Prostate gland (tissue), 2 donors: ENCODE measurements around the gene SLC25A2. TPM values are rescaled to one million over a fixed set of nuclear protein-coding genes. Genes with fewer than 3 reads are reported as not detected.
A peak's percentile ranks its signal among the peaks of the same experiment; 100 is the strongest.
"Not testable (repeated sequence)": the region's sequence is repeated elsewhere in the genome, so short reads cannot be mapped to it uniquely, and the experiment has no call there.

Source experiments
- DNase-seq: peaks from one replicate; pipeline ENCODE4 v3.0.0-alpha.2; 2019; ENCODE audit warnings: low spot score
- H3K27ac ChIP-seq, 2 donors: fragments of 200-600 bp; sonication (generic); 2 replicates each; pipeline ENCODE4 v1.5.1; 2017 to 2019
- H3K27me3 ChIP-seq: fragments of 200-600 bp; sonication (generic); replicated peaks from 2 replicates; pipeline ENCODE4 v1.5.1; 2019; ENCODE audit not compliant: insufficient read depth
- H3K36me3 ChIP-seq, 2 donors: fragments of 200-600 bp; sonication (generic); 1 replicate in 1 of 2; 2 replicates in 1 of 2; pipeline versions ENCODE4 v1.5.1 to v1.8.1; 2017 to 2019
- H3K4me1 ChIP-seq: fragments of 200-600 bp; sonication (generic); replicated peaks from 2 replicates; pipeline ENCODE4 v1.5.1; 2019
- H3K4me3 ChIP-seq, 2 donors: fragments of 200-600 bp; sonication (generic); 2 replicates each; pipeline ENCODE4 v1.5.1; 2017 to 2019
- H3K9me3 ChIP-seq: fragments of 200-600 bp; sonication (generic); 2 replicates; pipeline ENCODE4 v1.5.1; 2017
- POLR2A ChIP-seq: fragments of 450-650 bp; IDR thresholded peaks from one replicate; pipeline ENCODE4 v1.6.1; 2016; ENCODE audit warnings: antibody characterized with exemption, mild to moderate bottlenecking
- POLR2AphosphoS5 ChIP-seq: sonication (generic); formaldehyde crosslinking; IDR thresholded peaks from one replicate; pipeline ENCODE4 v1.6.1; 2017; ENCODE audit warnings: antibody characterized with exemption
- WGBS: methylation state at CpG from one replicate; pipeline ENCODE4 v1.1.5; 2018; 5-methylcytosine and 5-hydroxymethylcytosine counted together
- intact Hi-C: fragments of 100-400 bp; cut with DNase I; formaldehyde crosslinking; loops from one replicate; pipeline ENCODE4 v1.14.2; 2022
- total RNA-seq, 2 donors: library from RNA; depleted of rRNA; stranded (reverse); fragments of >200 nt; gene quantifications; one replicate each; pipeline ENCODE4 v1.1.0, GENCODE V29; 2016
- TF ChIP-seq, protein P1 (sequence below), 4 experiments: fragments of 200-600 bp in 2 of 4; fragments of 450-650 bp in 2 of 4; sonication (generic) in 2 of 4; IDR thresholded peaks; 1 replicate in 3 of 4; 2 replicates in 1 of 4; pipeline ENCODE4 v1.5.1; 2016 to 2019; ENCODE audit warnings: antibody characterized with exemption in 4 of 4, mild to moderate bottlenecking in 2 of 4, moderate library complexity in 2 of 4

Gene SLC25A2
- total RNA-seq, 2 donors from 2014 or later, result 0.23 to 4.4 TPM

DNA sequence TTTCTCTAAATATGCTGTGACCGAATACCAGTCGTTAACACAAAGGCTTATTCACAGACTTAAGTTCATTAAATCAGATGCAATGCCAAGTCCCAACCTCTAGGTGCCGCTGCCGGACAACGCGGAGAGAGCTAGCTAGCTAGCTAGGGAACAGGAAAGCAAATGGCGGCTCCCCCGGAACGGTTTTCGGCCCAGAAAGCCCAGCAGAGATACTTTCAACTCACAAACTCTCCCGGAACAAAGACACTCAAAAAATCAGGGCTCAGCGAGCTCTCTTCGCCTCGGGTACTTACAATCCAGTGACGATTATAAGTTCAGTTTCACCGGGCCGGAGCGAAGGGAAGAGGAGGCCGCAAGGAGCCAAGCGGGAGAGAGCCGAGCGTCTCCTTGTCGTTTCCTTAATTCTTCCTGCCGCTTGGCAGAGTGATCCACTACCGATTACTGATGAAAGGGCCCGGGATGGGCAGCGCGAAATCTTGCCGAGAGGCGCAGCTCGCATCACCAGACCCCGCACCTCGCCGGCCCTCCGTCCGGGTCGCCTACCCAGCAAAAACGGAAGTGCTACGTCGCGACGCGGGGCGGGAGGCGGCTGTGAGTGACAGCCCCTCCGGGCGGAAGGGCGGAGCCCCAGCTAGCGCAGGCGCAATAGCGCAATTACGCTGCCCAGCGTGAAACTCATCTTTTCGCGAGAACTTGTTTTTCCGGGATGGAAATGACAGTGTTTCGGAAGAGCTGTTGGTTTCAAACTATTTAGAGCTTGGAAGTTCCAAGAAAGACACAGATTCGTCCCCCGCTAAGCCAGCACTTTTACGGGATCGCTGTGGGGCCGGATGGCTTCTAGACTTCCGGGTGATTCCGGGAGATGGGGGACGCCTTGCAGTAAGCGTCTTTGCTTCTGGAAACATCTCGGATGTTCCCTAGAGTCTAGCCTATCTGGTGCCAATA, 16.6 kb upstream of the SLC25A2 start, which contains the start of gene TAF7:
TAF7 (minus strand) TSS at position 560 of the 945 bp plus-strand sequence. CDS start 740 bp downstream, outside the sequence.
- Histone ChIP-seq H3K27ac (peak within 1 kb of the TSS; percentile 94 to 96), H3K4me1 (no peaks in the 10 kb centered on the region), H3K36me3 (no peaks in the 10 kb centered on the region), H3K4me3 (peak within 1 kb of the TSS; percentile 50 to 77), H3K27me3 (no peaks in the 10 kb centered on the region), H3K9me3 (peaks cover 12% of the 10 kb centered on the region)
- TF ChIP-seq, protein P1, sequence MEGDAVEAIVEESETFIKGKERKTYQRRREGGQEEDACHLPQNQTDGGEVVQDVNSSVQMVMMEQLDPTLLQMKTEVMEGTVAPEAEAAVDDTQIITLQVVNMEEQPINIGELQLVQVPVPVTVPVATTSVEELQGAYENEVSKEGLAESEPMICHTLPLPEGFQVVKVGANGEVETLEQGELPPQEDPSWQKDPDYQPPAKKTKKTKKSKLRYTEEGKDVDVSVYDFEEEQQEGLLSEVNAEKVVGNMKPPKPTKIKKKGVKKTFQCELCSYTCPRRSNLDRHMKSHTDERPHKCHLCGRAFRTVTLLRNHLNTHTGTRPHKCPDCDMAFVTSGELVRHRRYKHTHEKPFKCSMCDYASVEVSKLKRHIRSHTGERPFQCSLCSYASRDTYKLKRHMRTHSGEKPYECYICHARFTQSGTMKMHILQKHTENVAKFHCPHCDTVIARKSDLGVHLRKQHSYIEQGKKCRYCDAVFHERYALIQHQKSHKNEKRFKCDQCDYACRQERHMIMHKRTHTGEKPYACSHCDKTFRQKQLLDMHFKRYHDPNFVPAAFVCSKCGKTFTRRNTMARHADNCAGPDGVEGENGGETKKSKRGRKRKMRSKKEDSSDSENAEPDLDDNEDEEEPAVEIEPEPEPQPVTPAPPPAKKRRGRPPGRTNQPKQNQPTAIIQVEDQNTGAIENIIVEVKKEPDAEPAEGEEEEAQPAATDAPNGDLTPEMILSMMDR (IDR thresholded peaks at IDR 0.05), result peak; percentile 55 to 78 (median 76)
- peak; percentile 92 for TF ChIP-seq POLR2AphosphoS5
- peak; percentile 77 for TF ChIP-seq POLR2A
- DNase-seq, result peak; percentile 80
- intact Hi-C loops, result loop anchor here (5.0 kb wide), 1 partner anchor 242 kb away; no protein-coding TSS in a partner anchor
- WGBS, result 2% methylated on average over 62 of the region's 67 CpGs

DNA sequence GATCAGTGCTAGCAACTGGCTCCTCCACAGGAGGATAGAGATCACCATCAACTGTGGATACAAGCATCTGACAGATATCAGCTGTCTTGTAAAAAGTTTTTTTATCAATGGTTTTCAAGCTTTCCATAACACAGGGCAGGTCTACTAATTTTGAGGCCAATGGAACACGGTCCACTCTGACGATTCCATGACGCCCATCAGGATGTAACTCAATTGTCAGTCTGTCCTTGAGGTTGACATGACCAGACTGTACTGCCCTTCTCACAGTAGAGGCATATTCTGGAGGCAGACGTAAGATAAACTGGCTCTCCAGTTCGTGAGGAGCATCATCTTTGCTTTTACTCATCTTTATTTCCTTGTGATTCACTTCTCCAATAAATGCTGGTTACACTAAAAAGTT, 15.8 kb upstream of the SLC25A2 start:
- DNase-seq, result no peak
- Histone ChIP-seq H3K27ac (no peak overlapping the region), H3K4me3 (peak overlapping the region; percentile 50 to 77), H3K36me3 (no peaks in the 10 kb centered on the region), H3K27me3 (no peaks in the 10 kb centered on the region), H3K4me1 (no peaks in the 10 kb centered on the region), H3K9me3 (peaks cover 12% of the 10 kb centered on the region)
- no peak for TF ChIP-seq POLR2AphosphoS5
- no peak for TF ChIP-seq POLR2A
- TF ChIP-seq, protein P1 (IDR thresholded peaks at IDR 0.05), result no peak
- WGBS, result 70% methylated on average over 5 of the region's 5 CpGs
- intact Hi-C loops, result loop anchor here (5.0 kb wide), 1 partner anchor 243 kb away; no protein-coding TSS in a partner anchor

DNA sequence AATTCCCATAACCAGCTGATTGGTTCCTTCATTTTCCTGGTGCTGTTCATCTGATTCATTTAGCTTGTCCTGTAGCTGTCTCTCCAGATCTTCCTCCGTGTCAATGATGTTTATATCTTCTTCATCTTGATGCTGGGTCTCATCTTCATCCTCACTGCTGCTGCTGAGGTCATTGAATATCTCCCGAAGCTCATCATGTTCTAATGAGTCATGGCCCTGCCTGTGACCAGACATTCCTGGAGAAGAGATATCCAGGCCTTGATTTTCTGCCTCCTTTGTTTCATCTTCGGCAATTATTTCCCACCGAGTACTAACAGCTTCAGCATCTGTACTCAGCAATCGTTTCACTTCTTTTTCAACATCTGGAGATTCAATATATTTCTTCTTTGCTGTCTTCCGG, 15.4 kb upstream of the SLC25A2 start:
- Histone ChIP-seq H3K4me3 (no peak overlapping the region), H3K27me3 (no peaks in the 10 kb centered on the region), H3K4me1 (no peaks in the 10 kb centered on the region), H3K27ac (no peak overlapping the region), H3K36me3 (no peaks in the 10 kb centered on the region), H3K9me3 (peaks cover 12% of the 10 kb centered on the region)
- WGBS, result 99% methylated on average over 6 of the region's 6 CpGs
- DNase-seq, result no peak
- intact Hi-C loops, result no loop called here
- TF ChIP-seq, protein P1 (IDR thresholded peaks at IDR 0.05), result no peak
- TF ChIP-seq POLR2A, result no peak
- no peak for TF ChIP-seq POLR2AphosphoS5

DNA sequence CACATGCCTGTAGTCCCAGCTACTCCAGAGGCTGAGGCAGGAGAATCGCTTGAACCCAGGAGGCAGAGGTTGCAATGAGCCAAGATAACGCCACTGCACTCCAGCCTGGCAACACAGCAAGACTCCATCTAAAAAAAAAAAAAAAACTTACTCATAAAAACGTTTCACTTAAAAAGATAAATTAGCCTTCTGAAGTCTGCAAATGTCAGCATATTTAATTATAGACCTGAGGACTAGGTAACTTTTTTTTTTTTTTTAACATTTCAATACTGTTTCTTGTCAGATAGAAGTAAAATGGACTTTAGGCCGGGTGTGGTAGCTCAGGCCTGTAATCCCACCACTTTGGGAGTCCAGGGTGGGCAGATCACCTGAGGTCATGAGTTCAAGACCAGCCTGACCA, 13.1 kb upstream of the SLC25A2 start:
- H3K27me3 ChIP-seq, H3K36me3 ChIP-seq, H3K4me3 ChIP-seq, intact Hi-C loops, H3K4me1 ChIP-seq, DNase-seq, H3K27ac ChIP-seq: not testable (repeated sequence)
- 84% methylated on average over 4 of the region's 4 CpGs for WGBS
- H3K9me3 ChIP-seq, result peaks cover 12% of the 10 kb centered on the region

DNA sequence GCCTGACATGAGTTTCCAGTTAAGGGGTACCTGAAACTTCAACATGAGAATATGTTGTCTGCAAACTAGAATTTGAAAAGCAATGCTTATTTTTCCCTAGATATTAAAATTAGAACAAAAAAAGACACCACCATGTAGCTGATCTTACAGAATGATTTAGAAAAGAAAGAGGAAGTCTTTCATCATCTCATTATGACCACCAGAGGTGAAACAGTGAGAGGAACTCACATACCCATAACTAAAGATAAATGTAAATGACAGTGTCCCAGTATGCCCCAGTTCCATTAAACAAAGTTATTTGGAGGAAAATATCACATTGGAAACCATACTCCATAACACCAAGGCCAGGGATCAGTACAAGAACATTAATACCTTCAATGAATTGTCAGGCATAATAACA, 9.9 kb upstream of the SLC25A2 start:
- no peaks in the 10 kb centered on the region for H3K36me3 ChIP-seq
- no peaks in the 10 kb centered on the region for H3K4me1 ChIP-seq
- no peak overlapping the region for H3K4me3 ChIP-seq
- no peak for TF ChIP-seq POLR2A
- TF ChIP-seq POLR2AphosphoS5, result no peak
- TF ChIP-seq, protein P1 (IDR thresholded peaks at IDR 0.05), result no peak
- no peaks in the 10 kb centered on the region for H3K9me3 ChIP-seq
- no peaks in the 10 kb centered on the region for H3K27me3 ChIP-seq
- no peak overlapping the region for H3K27ac ChIP-seq
- DNase-seq, result no peak
- intact Hi-C loops, result no loop called here
